OCI-LY1 (cell line): ENCODE measurements around the gene USP43.

Experiments
- H2AFZ ChIP-seq: fragments of 200-600 bp; sonication (generic), shearing (Covaris generic); 2 replicates; pipeline ENCODE4 v1.6.0; 2014; ENCODE audit warnings: antibody characterized with exemption, mild to moderate bottlenecking, low read length
- H3F3A ChIP-seq: fragments of 200-600 bp; sonication (generic), shearing (Covaris generic); 2 replicates; pipeline ENCODE4 v1.6.0; 2014; ENCODE audit warnings: mild to moderate bottlenecking, antibody characterized with exemption, low read length, moderate library complexity; ENCODE audit not compliant: insufficient read depth
- H3K27ac ChIP-seq: fragments of 200-600 bp; sonication (generic); 2 replicates; pipeline ENCODE4 v1.5.1; 2014; ENCODE audit warnings: low read length, mixed run types, mild to moderate bottlenecking, low read depth; ENCODE audit not compliant: poor library complexity, severe bottlenecking
- H3K27me3 ChIP-seq: fragments of 200-600 bp; sonication (generic); 2 replicates; pipeline ENCODE4 v1.6.0; 2014; ENCODE audit warnings: antibody characterized with exemption, mild to moderate bottlenecking, low read length, moderate library complexity; ENCODE audit not compliant: insufficient read depth
- H3K36me3 ChIP-seq: fragments of 200-600 bp; sonication (generic); 2 replicates; pipeline ENCODE4 v1.6.1; 2014; ENCODE audit warnings: mild to moderate bottlenecking, antibody characterized with exemption, low read length, moderate library complexity, mixed read lengths; ENCODE audit not compliant: insufficient read depth
- H3K4me1 ChIP-seq: fragments of 200-600 bp; sonication (generic); 2 replicates; pipeline ENCODE4 v1.5.1; 2014; ENCODE audit warnings: mild to moderate bottlenecking, low read length, moderate library complexity; ENCODE audit not compliant: insufficient read depth, severe bottlenecking
- H3K4me2 ChIP-seq: fragments of 200-600 bp; sonication (generic), shearing (Covaris generic); 2 replicates; pipeline ENCODE4 v1.6.1; 2014; ENCODE audit warnings: low read length
- H3K4me3 ChIP-seq: fragments of 200-600 bp; sonication (generic); 2 replicates; pipeline ENCODE4 v1.5.1; 2014; ENCODE audit warnings: low read length, low read depth, mild to moderate bottlenecking, mixed read lengths; ENCODE audit not compliant: poor library complexity, severe bottlenecking
- H3K79me2 ChIP-seq: fragments of 200-600 bp; shearing (Covaris generic); 2 replicates; pipeline ENCODE4 v1.6.1; 2016; ENCODE audit warnings: mixed run types, low read length, mixed read lengths; ENCODE audit not compliant: insufficient read depth
- H3K9ac ChIP-seq: fragments of 200-600 bp; sonication (generic), shearing (Covaris generic); 2 replicates; pipeline ENCODE4 v1.6.1; 2014; ENCODE audit warnings: mild to moderate bottlenecking, low read length, mixed read lengths
- H3K9me2 ChIP-seq: fragments of 200-600 bp; sonication (generic), shearing (Covaris generic); 2 replicates; pipeline ENCODE4 v1.6.1; 2014; ENCODE audit warnings: low read depth, mild to moderate bottlenecking, low read length, mixed read lengths
- H3K9me3 ChIP-seq: fragments of 200-600 bp; shearing (Covaris generic); 2 replicates; pipeline ENCODE4 v1.6.1; 2014; ENCODE audit warnings: low read length, mixed read lengths
- H4K20me1 ChIP-seq: fragments of 200-600 bp; sonication (generic), shearing (Covaris generic); 2 replicates; pipeline ENCODE4 v1.6.0; 2016; ENCODE audit warnings: mild to moderate bottlenecking, low read length; ENCODE audit not compliant: insufficient read depth
- CTCF ChIP-seq: fragments of 200-600 bp; sonication (generic), shearing (Covaris generic); IDR thresholded peaks from 2 replicates; pipeline ENCODE4 v1.5.1; 2017; ENCODE audit warnings: mild to moderate bottlenecking, antibody characterized with exemption, low read length, moderate library complexity, mixed read lengths
- EZH2 ChIP-seq: fragments of 200-600 bp; sonication (generic), shearing (Covaris generic); IDR thresholded peaks from 2 replicates; pipeline ENCODE4 v1.8.0; 2017; ENCODE audit warnings: borderline replicate concordance, mixed run types, mild to moderate bottlenecking, antibody characterized with exemption, low read length, moderate library complexity, mixed read lengths

USP43 gene

GRCh38 chr17:9677411-9677810, 32.1 kb downstream of the USP43 start:
- Histone ChIP-seq H3K9me3 (peaks cover 9% of the 10 kb centered on the region; the same call in 1 of the 2 replicates), H3F3A (no peaks in the 10 kb centered on the region), H3K4me1 (no peaks in the 10 kb centered on the region), H3K9me2 (no peaks in the 10 kb centered on the region), H3K4me3 (no peak overlapping the region), H2AFZ (no peak overlapping the region), H3K36me3 (no peaks in the 10 kb centered on the region), H3K9ac (no peak overlapping the region), H3K79me2 (no peaks in the 10 kb centered on the region), H3K27ac (no peak overlapping the region), H3K4me2 (no peak overlapping the region), H3K27me3 (no peaks in the 10 kb centered on the region), H4K20me1 (no peaks in the 10 kb centered on the region)
- TF ChIP-seq EZH2: no peak
- TF ChIP-seq CTCF: no peak

- Histone ChIP-seq H3K27ac (no peak overlapping the region), H3K36me3 (no peaks in the 10 kb centered on the region)
Measured at GRCh38 chr17:9677896-9678295, 32.6 kb downstream of the USP43 start.

GRCh38 chr17:9684955-9685621, 39.8 kb downstream of the USP43 start:
- Histone ChIP-seq H3F3A (no peaks in the 10 kb centered on the region), H3K27ac (no peak overlapping the region), H3K9me2 (no peaks in the 10 kb centered on the region), H3K4me2 (no peak overlapping the region), H3K4me3 (no peak overlapping the region), H3K9ac (no peak overlapping the region), H3K27me3 (no peaks in the 10 kb centered on the region), H3K9me3 (peaks cover 6% of the 10 kb centered on the region; the same call in 1 of the 2 replicates), H2AFZ (no peak overlapping the region), H3K79me2 (no peaks in the 10 kb centered on the region), H4K20me1 (no peaks in the 10 kb centered on the region), H3K36me3 (no peaks in the 10 kb centered on the region), H3K4me1 (no peaks in the 10 kb centered on the region)
- TF ChIP-seq CTCF (no peak), EZH2 (no peak)

More at GRCh38 chr17:9677896-9678295, 32.6 kb downstream of the USP43 start:
- H3K4me3 ChIP-seq: no peak overlapping the region
- H3K9ac ChIP-seq: no peak overlapping the region
- TF ChIP-seq EZH2 (no peak), CTCF (no peak)
- H4K20me1 ChIP-seq: no peaks in the 10 kb centered on the region
- H3F3A ChIP-seq: no peaks in the 10 kb centered on the region
- no peaks in the 10 kb centered on the region for H3K4me1 ChIP-seq
- no peaks in the 10 kb centered on the region for H3K27me3 ChIP-seq
- no peak overlapping the region for H2AFZ ChIP-seq
- no peak overlapping the region for H3K4me2 ChIP-seq
- H3K79me2 ChIP-seq: no peaks in the 10 kb centered on the region
- peaks cover 9% of the 10 kb centered on the region; the same call in 1 of the 2 replicates for H3K9me3 ChIP-seq
- no peaks in the 10 kb centered on the region for H3K9me2 ChIP-seq
